NOMO-1 treated with DMSO at 0.1 percent for 48 hours (cell line): ENCODE results near the gene TAS2R19.
"Not testable (repeated sequence)": the region's sequence is repeated elsewhere in the genome, so short reads cannot be mapped to it uniquely, and the experiment has no call there.

Experiments
- DNase-seq: peaks from one replicate; lab custom pipeline; 2025; ENCODE audit not compliant: unreplicated experiment; lab: John Stamatoyannopoulos, UW

TAS2R19 gene

GRCh38 chr12:11022520-11022919 is at the start of gene TAS2R19:
TSS of gene TAS2R19 (minus strand) at chr12:11022620. CDS start at chr12:11022571, 49 bp downstream.
- DNase-seq: no peak

GRCh38 chr12:11071414-11071813 is 49.0 kb upstream of the TAS2R19 start:
- DNase-seq: no peak

- DNase-seq: no peak
Observed at GRCh38 chr12:11070999-11071398, 48.6 kb upstream of the TAS2R19 start.

GRCh38 chr12:11069854-11070365 is 47.5 kb upstream of the TAS2R19 start:
- DNase-seq: no peak

- DNase-seq: no peak
Observed at GRCh38 chr12:11067514-11067913, 45.1 kb upstream of the TAS2R19 start.

- DNase-seq: not testable (repeated sequence)
Observed at GRCh38 chr12:11062194-11062593, 39.8 kb upstream of the TAS2R19 start, which contains the start of gene TAS2R46. TSS of gene TAS2R46 (minus strand) at chr12:11062294. CDS start at chr12:11062294, 0 bp downstream.

GRCh38 chr12:11059784-11060183 is 37.4 kb upstream of the TAS2R19 start:
- no peak for DNase-seq

GRCh38 chr12:11059041-11059440 is 36.6 kb upstream of the TAS2R19 start:
- no peak for DNase-seq

GRCh38 chr12:11055306-11055705 is 32.9 kb upstream of the TAS2R19 start:
- DNase-seq: no peak

GRCh38 chr12:11049806-11050531 is 27.5 kb upstream of the TAS2R19 start:
- not testable (repeated sequence) for DNase-seq

GRCh38 chr12:11041366-11041765 is 18.9 kb upstream of the TAS2R19 start:
- DNase-seq: not testable (repeated sequence)

GRCh38 chr12:11040162-11040561 is 17.7 kb upstream of the TAS2R19 start:
- DNase-seq: no peak

GRCh38 chr12:11039171-11039570 is 16.8 kb upstream of the TAS2R19 start:
- no peak for DNase-seq

- DNase-seq: not testable (repeated sequence)
Observed at GRCh38 chr12:11033959-11034358, 11.5 kb upstream of the TAS2R19 start.

- no peak for DNase-seq
Observed at GRCh38 chr12:11031307-11031706, 8.9 kb upstream of the TAS2R19 start, which contains the start of gene TAS2R31. TSS of gene TAS2R31 (minus strand) at chr12:11031407. CDS start at chr12:11031335, 72 bp downstream.

- DNase-seq: no peak
Observed at GRCh38 chr12:11026118-11026517, 3.7 kb upstream of the TAS2R19 start.

GRCh38 chr12:11023387-11023786 is 967 bp upstream of the TAS2R19 start:
- no peak for DNase-seq

- no peak for DNase-seq
Observed at GRCh38 chr12:11016937-11017336, 5.5 kb downstream of the TAS2R19 start.

GRCh38 chr12:11015775-11016430 is 6.5 kb downstream of the TAS2R19 start:
- DNase-seq: no peak

- DNase-seq: no peak
Observed at GRCh38 chr12:11014234-11014633, 8.2 kb downstream of the TAS2R19 start.

- no peak for DNase-seq
Observed at GRCh38 chr12:11007608-11008007, 14.8 kb downstream of the TAS2R19 start.

- no peak for DNase-seq
Observed at GRCh38 chr12:10998204-10998603, 24.2 kb downstream of the TAS2R19 start, which contains the start of gene TAS2R20. TSS of gene TAS2R20 (minus strand) at chr12:10998304. CDS start at chr12:10997875, 429 bp downstream.
